ENCODE data around the gene CRYL1. TPM values are rescaled to one million over a fixed set of nuclear protein-coding genes. Genes with fewer than 3 reads are reported as not detected.

Gene CRYL1
- total and polyA plus RNA-seq, 2 of the 8 experiments (the other 6 are each of a cell fraction or from before 2014, with no cell fraction given) = 1.9 to 6.4 TPM

GRCh38 chr13:20544201-20544923 lies 18.7 kb upstream of the CRYL1 start:
- Histone ChIP-seq H3K27ac (ENCODE audit: low read depth, low read length) (no peak overlapping the region), H3K9ac (replicated peaks in 1 of 4; ENCODE audit: extremely low read depth in 1 of 4, low read depth in 3 of 4, low read length in 3 of 4) (no peak overlapping the region), H2BK20ac (ENCODE audit: low read length) (no peak overlapping the region), H2AK5ac (ENCODE audit: low read depth, low read length) (no peak overlapping the region), H3K36me3 (ENCODE audit: control insufficient read depth in 2 of 4, insufficient read depth in 4 of 4, low read length in 3 of 4) (no peaks in the 10 kb centered on the region), H4K91ac (replicated peaks; ENCODE audit: insufficient read length, low read length) (no peak overlapping the region), H4K20me1 (replicated peaks in 1 of 2; ENCODE audit: control insufficient read depth in 1 of 2, insufficient read depth in 2 of 2, low read length in 2 of 2) (no peaks in the 10 kb centered on the region), H3K4me2 (ENCODE audit: insufficient read depth in 1 of 2, low read depth in 2 of 2, low read length in 2 of 2) (no peak overlapping the region), H3K18ac (ENCODE audit: extremely low read depth, low read length) (no peak overlapping the region), H2BK5ac (ENCODE audit: low read depth, low read length) (no peak overlapping the region), H2BK15ac (ENCODE audit: low read length) (no peak overlapping the region), H4K8ac (ENCODE audit: extremely low read depth, insufficient read depth, low read length) (no peak overlapping the region), H4K5ac (ENCODE audit: insufficient read length, low read depth, low read length) (no peak overlapping the region), H3K23me2 (ENCODE audit: low read depth, low read length) (no peaks in the 10 kb centered on the region), H3K79me2 (ENCODE audit: control insufficient read depth in 1 of 2, insufficient read depth in 2 of 2, low read length in 2 of 2) (no peaks in the 10 kb centered on the region), H2BK12ac (ENCODE audit: low read depth, low read length) (no peak overlapping the region), H2BK120ac (replicated peaks; ENCODE audit: low read depth, low read length) (no peak overlapping the region), H3K4ac (replicated peaks; ENCODE audit: insufficient read length, low read depth, low read length) (no peak overlapping the region), H3K14ac (ENCODE audit: insufficient read length) (no peak overlapping the region), H3K23ac (ENCODE audit: insufficient read length) (no peak overlapping the region), H3K9me3 (ENCODE audit: insufficient read depth in 2 of 2, low read depth in 1 of 2, low read length in 1 of 2) (no peaks in the 10 kb centered on the region), H3K27me3 (replicated peaks in 1 of 4; ENCODE audit: control insufficient read depth in 3 of 4, extremely low read depth in 1 of 4, insufficient read depth in 3 of 4, low read length in 3 of 4) (no peaks in the 10 kb centered on the region), H3K56ac (replicated peaks; ENCODE audit: insufficient read length, low read depth, low read length) (no peak overlapping the region), H3K4me3 (ENCODE audit: extremely low read depth in 1 of 4, insufficient read depth in 2 of 4, low read depth in 3 of 4, low read length in 4 of 4) (no peak overlapping the region), H3K79me1 (ENCODE audit: low read depth, low read length) (no peaks in the 10 kb centered on the region), H3K4me1 (replicated peaks in 1 of 4; ENCODE audit: control insufficient read depth in 3 of 4, insufficient read depth in 4 of 4, low read length in 3 of 4) (peaks cover 0 to 3% (median 1%) of the 10 kb centered on the region in 4 experiments; a peak in 2 of 7 replicates), H2AFZ (ENCODE audit: low read length) (peak overlapping the region; percentile 77)
- POLR2A ChIA-PET (ENCODE audit: partially characterized antibody) = interaction anchor here (0.6 kb wide), 1 partner anchor 229 kb away, joined by 3 read pairs; no protein-coding TSS in a partner anchor
- 90% methylated on average over 7 of the region's 7 CpGs; no CpG with 5 or more reads in 1 of the 2 experiments for WGBS, 2 experiments (ENCODE audit: extremely low coverage in 1 of 2, insufficient coverage in 1 of 2, insufficient read length in 1 of 2, insufficient replicate concordance in 2 of 2, low coverage in 1 of 2, low lambda C conversion rate in 2 of 2, missing lambda C conversion rate in 1 of 2)
- no peak for FAIRE-seq
- DNase-seq (ENCODE audit: low read depth in 1 of 2, low spot score in 2 of 2) = no peak
- CTCF ChIA-PET (ENCODE audit: partially characterized antibody) = interaction anchor here (0.9 to 1.7 kb wide), 2 partner anchors 29 to 52 kb away, joined by 3 to 6 read pairs; no protein-coding TSS in a partner anchor
- no peak for TF ChIP-seq KDM4A (IDR thresholded peaks at IDR 0.05; ENCODE audit: low read depth, low read length, severe bottlenecking)
- TF ChIP-seq EZH2 (IDR thresholded peaks at IDR 0.05; ENCODE audit: low read depth, low read length, severe bottlenecking) = no peak
- TF ChIP-seq KDM1A (IDR thresholded peaks at IDR 0.05; ENCODE audit: borderline replicate concordance, low read length) = no peak
- TF ChIP-seq ZNF274 (IDR thresholded peaks at IDR 0.05; ENCODE audit: borderline replicate concordance, extremely low read depth, low read length) = no peak
- TF ChIP-seq RBBP5 (IDR thresholded peaks at IDR 0.05; ENCODE audit: borderline replicate concordance, low read depth, low read length) = no peak
- no peak for TF ChIP-seq RNF2 (IDR thresholded peaks at IDR 0.05; ENCODE audit: borderline replicate concordance, low read depth, low read length, missing control alignments, poor library complexity, severe bottlenecking)
- no peak for TF ChIP-seq SP4 (IDR thresholded peaks at IDR 0.05; ENCODE audit: low read length)
- no peak for TF ChIP-seq RXRA (IDR thresholded peaks at IDR 0.05; ENCODE audit: insufficient read depth, low read depth, low read length)
- no peak for TF ChIP-seq RFX5 (IDR thresholded peaks at IDR 0.05; ENCODE audit: borderline replicate concordance, low read depth, low read length)
- no peak for TF ChIP-seq SRF (IDR thresholded peaks at IDR 0.05; ENCODE audit: low read depth, low read length)
- TF ChIP-seq SUZ12 (IDR thresholded peaks at IDR 0.05; ENCODE audit: low read length) = no peak
- TF ChIP-seq MAFK (IDR thresholded peaks at IDR 0.05; ENCODE audit: low read depth, low read length) = no peak
